Right renal pelvis (tissue), 4 donors: ENCODE measurements around the gene SNAP29. TPM values are rescaled to one million over a fixed set of nuclear protein-coding genes. Genes with fewer than 3 reads are reported as not detected.
"Not testable (repeated sequence)": the region's sequence is repeated elsewhere in the genome, so short reads cannot be mapped to it uniquely, and the experiment has no call there.

ENCODE experiments used
- DNase-seq, 4 donors: peaks; one replicate each; pipeline ENCODE4 v3.0.0-alpha.2; 2013; ENCODE audit warnings: low read depth in 4 of 4, low spot score in 3 of 4, missing footprints in 1 of 4
- polyA plus RNA-seq, 4 donors: library from polyadenylated mRNA; unstranded; fragments of 120-200 nt; gene quantifications; one replicate each; pipeline ENCODE4 v1.2.1, GENCODE V29; 2013; ENCODE audit not compliant: insufficient read length in 4 of 4

SNAP29 gene
- 10 to 100 TPM; 28.1 to 33.3 (median 32.3) TPM for polyA plus RNA-seq

GRCh38 chr22:20858615-20859416, at the start of gene SNAP29, which contains the start of gene PI4KA:
SNAP29 (plus strand) TSS chr22:20859007; CDS start chr22:20859111, 104 bp downstream.
PI4KA (minus strand) TSS chr22:20858811; CDS start chr22:20858725, 86 bp downstream.
- DNase-seq = peak; percentile 90 to 93 (median 91)

GRCh38 chr22:20809538-20810185, 49.1 kb upstream of the SNAP29 start:
- DNase-seq = no peak

GRCh38 chr22:20810645-20811044, 48.2 kb upstream of the SNAP29 start:
- no peak for DNase-seq

- DNase-seq = no peak
Measured at GRCh38 chr22:20811171-20811570, 47.6 kb upstream of the SNAP29 start.

- DNase-seq = no peak
Measured at GRCh38 chr22:20811971-20812660, 46.7 kb upstream of the SNAP29 start.

- DNase-seq = no peak
Measured at GRCh38 chr22:20813056-20813455, 45.8 kb upstream of the SNAP29 start.

GRCh38 chr22:20814221-20814808, 44.5 kb upstream of the SNAP29 start:
- no peak for DNase-seq

- no peak for DNase-seq
Measured at GRCh38 chr22:20815477-20816050, 43.2 kb upstream of the SNAP29 start.

- no peak for DNase-seq
Measured at GRCh38 chr22:20816559-20816958, 42.2 kb upstream of the SNAP29 start.

GRCh38 chr22:20818471-20818870, 40.3 kb upstream of the SNAP29 start:
- no peak for DNase-seq

- DNase-seq = no peak
Measured at GRCh38 chr22:20819471-20819870, 39.3 kb upstream of the SNAP29 start.

GRCh38 chr22:20821717-20822239, 37.0 kb upstream of the SNAP29 start:
- DNase-seq = not testable (repeated sequence)

- DNase-seq = no peak
Measured at GRCh38 chr22:20822240-20822639, 36.6 kb upstream of the SNAP29 start.

GRCh38 chr22:20823264-20823663, 35.5 kb upstream of the SNAP29 start:
- no peak for DNase-seq

GRCh38 chr22:20825216-20825615, 33.6 kb upstream of the SNAP29 start:
- DNase-seq = not testable (repeated sequence)

GRCh38 chr22:20825624-20826023, 33.2 kb upstream of the SNAP29 start:
- no peak for DNase-seq

GRCh38 chr22:20826373-20827152, 32.2 kb upstream of the SNAP29 start:
- not testable (repeated sequence) for DNase-seq

- no peak for DNase-seq
Measured at GRCh38 chr22:20829491-20830134, 29.2 kb upstream of the SNAP29 start.

GRCh38 chr22:20833225-20833665, 25.6 kb upstream of the SNAP29 start:
- DNase-seq = no peak
